WTC11 (cell line): ENCODE measurements around the gene DNAJC8. TPM values are rescaled to one million over a fixed set of nuclear protein-coding genes. Genes with fewer than 3 reads are reported as not detected.

ENCODE experiments used
- ATAC-seq: fragments of 200-7000 bp; cut with Tn5 transposase; 2 replicates; pipeline ENCODE4 v1.10.0; 2021; ENCODE audit warnings: mild to moderate bottlenecking, moderate library complexity
- CTCF ChIA-PET: fragments of 300-600 bp; sonication (Branson Sonifier 250); formaldehyde crosslinking; loops from one replicate; lab custom pipeline; 2021; ENCODE audit warnings: antibody characterized with exemption; lab: Charles Lee
- POLR2A ChIA-PET: fragments of 350-600 bp; sonication (Branson Sonifier 250); formaldehyde crosslinking; loops from one replicate; lab custom pipeline; 2021; ENCODE audit warnings: antibody characterized with exemption; lab: Charles Lee
- DNase-seq: peaks from one replicate; pipeline ENCODE4 v3.0.0; 2021; ENCODE audit warnings: low spot score
- H3K27ac Mint-ChIP-seq: 2 replicates; pipeline ENCODE4 v1.8.0; 2021; ENCODE audit warnings: mixed read lengths
- H3K27me3 Mint-ChIP-seq: 2 replicates; pipeline ENCODE4 v1.8.0; 2021; ENCODE audit warnings: low read depth, mild to moderate bottlenecking, moderate library complexity, mixed read lengths
- H3K36me3 Mint-ChIP-seq: 2 replicates; pipeline ENCODE4 v1.8.0; 2021; ENCODE audit warnings: mixed read lengths
- H3K4me1 Mint-ChIP-seq: 2 replicates; pipeline ENCODE4 v1.8.0; 2022; ENCODE audit warnings: mixed read lengths
- H3K4me3 Mint-ChIP-seq: 2 replicates; pipeline ENCODE4 v1.8.0; 2021; ENCODE audit warnings: mild to moderate bottlenecking, moderate library complexity, mixed read lengths
- H3K9me3 Mint-ChIP-seq: 2 replicates; pipeline ENCODE4 v1.8.0; 2021; ENCODE audit warnings: mixed read lengths
- ATF1 ChIP-seq: sonication (generic); formaldehyde crosslinking; IDR thresholded peaks from 2 replicates; pipeline ENCODE4 v1.8.1; 2023; ENCODE audit warnings: mild to moderate bottlenecking, moderate library complexity, missing genetic modification reagents
- CREM ChIP-seq: sonication (generic); formaldehyde crosslinking; IDR thresholded peaks from 2 replicates; pipeline ENCODE4 v1.8.1; 2022; ENCODE audit warnings: mild to moderate bottlenecking, missing genetic modification reagents, moderate library complexity
- ETV6 ChIP-seq: sonication (generic); formaldehyde crosslinking; IDR thresholded peaks from 2 replicates; pipeline ENCODE4 v1.8.1; 2022; ENCODE audit warnings: mild to moderate bottlenecking, missing genetic modification reagents
- FOXK1 ChIP-seq: sonication (generic); formaldehyde crosslinking; IDR thresholded peaks from 2 replicates; pipeline ENCODE4 v1.8.0; 2022; ENCODE audit warnings: mild to moderate bottlenecking, moderate library complexity, missing genetic modification reagents
- GRHL2 ChIP-seq: fragments of 250-450 bp; sonication (Bioruptor Pico); IDR thresholded peaks from 2 replicates; pipeline ENCODE4 v1.8.0; 2022; ENCODE audit warnings: mild to moderate bottlenecking, moderate library complexity; ENCODE audit not compliant: insufficient replicate concordance, severe bottlenecking
- NFATC4 ChIP-seq: fragments of 250-450 bp; sonication (Bioruptor Pico); IDR thresholded peaks from 2 replicates; pipeline ENCODE4 v1.9.0; 2021; ENCODE audit warnings: mild to moderate bottlenecking
- NFYB ChIP-seq: sonication (generic); formaldehyde crosslinking; conservative IDR thresholded peaks from 2 replicates; pipeline ENCODE4 v1.8.0; 2022; ENCODE audit warnings: low read depth, missing genetic modification reagents
- SMAD4 ChIP-seq: sonication (generic); formaldehyde crosslinking; IDR thresholded peaks from 2 replicates; pipeline ENCODE4 v1.8.0; 2022; ENCODE audit warnings: mild to moderate bottlenecking, missing genetic modification reagents
- SP1 ChIP-seq: sonication (generic); formaldehyde crosslinking; conservative IDR thresholded peaks from 2 replicates; pipeline ENCODE4 v1.8.1; 2022; ENCODE audit warnings: missing genetic modification reagents
- TEAD1 ChIP-seq: sonication (generic); formaldehyde crosslinking; IDR thresholded peaks from 2 replicates; pipeline ENCODE4 v1.8.0; 2022; ENCODE audit warnings: mild to moderate bottlenecking, missing genetic modification reagents
- TEAD4 ChIP-seq: sonication (generic); formaldehyde crosslinking; IDR thresholded peaks from 2 replicates; pipeline ENCODE4 v1.8.0; 2022; ENCODE audit warnings: mild to moderate bottlenecking, missing genetic modification reagents
- ZBTB21 ChIP-seq: sonication (generic); formaldehyde crosslinking; IDR thresholded peaks from 2 replicates; pipeline ENCODE4 v1.8.1; 2023; ENCODE audit warnings: mild to moderate bottlenecking, missing genetic modification reagents, borderline replicate concordance
- ZNF121 ChIP-seq: sonication (generic); formaldehyde crosslinking; IDR thresholded peaks from 2 replicates; pipeline ENCODE4 v1.8.0; 2023; ENCODE audit warnings: missing genetic modification reagents
- ZNF138 ChIP-seq: sonication (generic); formaldehyde crosslinking; conservative IDR thresholded peaks from 2 replicates; pipeline ENCODE4 v1.8.1; 2022; ENCODE audit warnings: mild to moderate bottlenecking, moderate library complexity, missing genetic modification reagents
- ZNF317 ChIP-seq: sonication (generic); formaldehyde crosslinking; IDR thresholded peaks from 2 replicates; pipeline ENCODE4 v1.8.1; 2023; ENCODE audit warnings: low read depth, mild to moderate bottlenecking, moderate library complexity, missing genetic modification reagents, borderline replicate concordance
- total RNA-seq: library from RNA; stranded (reverse); gene quantifications from 3 replicates; pipeline ENCODE4 v1.2.3, GENCODE V29; 2021
- TF ChIP-seq, protein P1 (sequence below): sonication (generic); formaldehyde crosslinking; IDR thresholded peaks from 2 replicates; pipeline ENCODE4 v1.8.1; 2023; ENCODE audit warnings: mild to moderate bottlenecking, missing genetic modification reagents, moderate library complexity
- TF ChIP-seq, protein P2 (sequence below): sonication (generic); formaldehyde crosslinking; IDR thresholded peaks from 2 replicates; pipeline ENCODE4 v1.8.0; 2023; ENCODE audit warnings: mild to moderate bottlenecking, missing genetic modification reagents
- TF ChIP-seq, protein P3 (sequence below): sonication (generic); formaldehyde crosslinking; IDR thresholded peaks from 2 replicates; pipeline ENCODE4 v1.8.0; 2022; ENCODE audit warnings: mild to moderate bottlenecking, missing genetic modification reagents
- TF ChIP-seq, protein P4 (sequence below): fragments of 250-450 bp; sonication (Bioruptor Pico); IDR thresholded peaks from 2 replicates; pipeline ENCODE4 v1.9.0; 2021; ENCODE audit warnings: mild to moderate bottlenecking
- TF ChIP-seq, protein P5 (sequence below): sonication (generic); formaldehyde crosslinking; IDR thresholded peaks from 2 replicates; pipeline ENCODE4 v1.8.1; 2022; ENCODE audit warnings: missing genetic modification reagents, borderline replicate concordance
- TF ChIP-seq, protein P6 (sequence below): fragments of 250-450 bp; sonication (Bioruptor Pico); conservative IDR thresholded peaks from 2 replicates; pipeline ENCODE4 v1.9.0; 2021; ENCODE audit warnings: mild to moderate bottlenecking

Gene DNAJC8
- total RNA-seq, 1 experiment from 2014 or later, result 112 TPM

DNA sequence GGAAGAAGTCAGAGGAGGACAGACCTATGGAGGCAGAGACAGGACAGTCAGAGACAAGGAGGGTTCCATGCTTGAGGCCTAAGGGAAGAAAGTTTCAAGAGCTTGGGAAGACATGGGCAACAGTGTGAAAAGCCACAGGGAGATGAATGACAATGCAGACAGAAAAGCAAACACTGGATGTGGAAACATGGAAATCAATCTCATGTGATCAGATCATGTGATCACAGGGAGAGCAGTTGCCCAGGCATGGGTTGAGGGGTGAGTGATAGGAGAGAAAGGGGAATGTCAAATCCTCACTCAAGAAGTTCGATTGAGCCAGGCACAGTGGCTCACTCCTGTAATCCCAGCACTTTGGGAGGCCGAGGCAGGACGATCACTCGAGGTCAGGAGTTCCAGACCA lies 73.6 kb downstream of the DNAJC8 start:
- Mint-ChIP-seq H3K9me3 (no peaks in the 10 kb centered on the region), H3K4me3 (no peak overlapping the region), H3K4me1 (peaks cover 8% of the 10 kb centered on the region), H3K36me3 (no peaks in the 10 kb centered on the region), H3K27me3 (no peaks in the 10 kb centered on the region), H3K27ac (no peak overlapping the region)
- TF ChIP-seq, protein P1, sequence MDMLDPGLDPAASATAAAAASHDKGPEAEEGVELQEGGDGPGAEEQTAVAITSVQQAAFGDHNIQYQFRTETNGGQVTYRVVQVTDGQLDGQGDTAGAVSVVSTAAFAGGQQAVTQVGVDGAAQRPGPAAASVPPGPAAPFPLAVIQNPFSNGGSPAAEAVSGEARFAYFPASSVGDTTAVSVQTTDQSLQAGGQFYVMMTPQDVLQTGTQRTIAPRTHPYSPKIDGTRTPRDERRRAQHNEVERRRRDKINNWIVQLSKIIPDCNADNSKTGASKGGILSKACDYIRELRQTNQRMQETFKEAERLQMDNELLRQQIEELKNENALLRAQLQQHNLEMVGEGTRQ (CRISPR knock-in tag), result peak; percentile 68; the same call in 1 of the 2 replicates
- TF ChIP-seq, protein P2, sequence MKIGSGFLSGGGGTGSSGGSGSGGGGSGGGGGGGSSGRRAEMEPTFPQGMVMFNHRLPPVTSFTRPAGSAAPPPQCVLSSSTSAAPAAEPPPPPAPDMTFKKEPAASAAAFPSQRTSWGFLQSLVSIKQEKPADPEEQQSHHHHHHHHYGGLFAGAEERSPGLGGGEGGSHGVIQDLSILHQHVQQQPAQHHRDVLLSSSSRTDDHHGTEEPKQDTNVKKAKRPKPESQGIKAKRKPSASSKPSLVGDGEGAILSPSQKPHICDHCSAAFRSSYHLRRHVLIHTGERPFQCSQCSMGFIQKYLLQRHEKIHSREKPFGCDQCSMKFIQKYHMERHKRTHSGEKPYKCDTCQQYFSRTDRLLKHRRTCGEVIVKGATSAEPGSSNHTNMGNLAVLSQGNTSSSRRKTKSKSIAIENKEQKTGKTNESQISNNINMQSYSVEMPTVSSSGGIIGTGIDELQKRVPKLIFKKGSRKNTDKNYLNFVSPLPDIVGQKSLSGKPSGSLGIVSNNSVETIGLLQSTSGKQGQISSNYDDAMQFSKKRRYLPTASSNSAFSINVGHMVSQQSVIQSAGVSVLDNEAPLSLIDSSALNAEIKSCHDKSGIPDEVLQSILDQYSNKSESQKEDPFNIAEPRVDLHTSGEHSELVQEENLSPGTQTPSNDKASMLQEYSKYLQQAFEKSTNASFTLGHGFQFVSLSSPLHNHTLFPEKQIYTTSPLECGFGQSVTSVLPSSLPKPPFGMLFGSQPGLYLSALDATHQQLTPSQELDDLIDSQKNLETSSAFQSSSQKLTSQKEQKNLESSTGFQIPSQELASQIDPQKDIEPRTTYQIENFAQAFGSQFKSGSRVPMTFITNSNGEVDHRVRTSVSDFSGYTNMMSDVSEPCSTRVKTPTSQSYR (CRISPR knock-in tag), result no peak
- TF ChIP-seq FOXK1 (CRISPR knock-in tag), result no peak
- TF ChIP-seq, protein P3, sequence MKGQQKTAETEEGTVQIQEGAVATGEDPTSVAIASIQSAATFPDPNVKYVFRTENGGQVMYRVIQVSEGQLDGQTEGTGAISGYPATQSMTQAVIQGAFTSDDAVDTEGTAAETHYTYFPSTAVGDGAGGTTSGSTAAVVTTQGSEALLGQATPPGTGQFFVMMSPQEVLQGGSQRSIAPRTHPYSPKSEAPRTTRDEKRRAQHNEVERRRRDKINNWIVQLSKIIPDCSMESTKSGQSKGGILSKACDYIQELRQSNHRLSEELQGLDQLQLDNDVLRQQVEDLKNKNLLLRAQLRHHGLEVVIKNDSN, result peak; percentile 26; the same call in 1 of the 2 replicates
- TF ChIP-seq NFYB, result no peak
- TF ChIP-seq, protein P4, sequence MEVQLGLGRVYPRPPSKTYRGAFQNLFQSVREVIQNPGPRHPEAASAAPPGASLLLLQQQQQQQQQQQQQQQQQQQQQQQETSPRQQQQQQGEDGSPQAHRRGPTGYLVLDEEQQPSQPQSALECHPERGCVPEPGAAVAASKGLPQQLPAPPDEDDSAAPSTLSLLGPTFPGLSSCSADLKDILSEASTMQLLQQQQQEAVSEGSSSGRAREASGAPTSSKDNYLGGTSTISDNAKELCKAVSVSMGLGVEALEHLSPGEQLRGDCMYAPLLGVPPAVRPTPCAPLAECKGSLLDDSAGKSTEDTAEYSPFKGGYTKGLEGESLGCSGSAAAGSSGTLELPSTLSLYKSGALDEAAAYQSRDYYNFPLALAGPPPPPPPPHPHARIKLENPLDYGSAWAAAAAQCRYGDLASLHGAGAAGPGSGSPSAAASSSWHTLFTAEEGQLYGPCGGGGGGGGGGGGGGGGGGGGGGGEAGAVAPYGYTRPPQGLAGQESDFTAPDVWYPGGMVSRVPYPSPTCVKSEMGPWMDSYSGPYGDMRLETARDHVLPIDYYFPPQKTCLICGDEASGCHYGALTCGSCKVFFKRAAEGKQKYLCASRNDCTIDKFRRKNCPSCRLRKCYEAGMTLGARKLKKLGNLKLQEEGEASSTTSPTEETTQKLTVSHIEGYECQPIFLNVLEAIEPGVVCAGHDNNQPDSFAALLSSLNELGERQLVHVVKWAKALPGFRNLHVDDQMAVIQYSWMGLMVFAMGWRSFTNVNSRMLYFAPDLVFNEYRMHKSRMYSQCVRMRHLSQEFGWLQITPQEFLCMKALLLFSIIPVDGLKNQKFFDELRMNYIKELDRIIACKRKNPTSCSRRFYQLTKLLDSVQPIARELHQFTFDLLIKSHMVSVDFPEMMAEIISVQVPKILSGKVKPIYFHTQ, result no peak
- DNase-seq (no peak), ATAC-seq (no peak)
- CTCF ChIA-PET, result interaction anchor here (0.6 kb wide), 1 partner anchor 47 kb away, joined by 3 read pairs; no protein-coding TSS in a partner anchor
- POLR2A ChIA-PET, result no interaction called here

DNA sequence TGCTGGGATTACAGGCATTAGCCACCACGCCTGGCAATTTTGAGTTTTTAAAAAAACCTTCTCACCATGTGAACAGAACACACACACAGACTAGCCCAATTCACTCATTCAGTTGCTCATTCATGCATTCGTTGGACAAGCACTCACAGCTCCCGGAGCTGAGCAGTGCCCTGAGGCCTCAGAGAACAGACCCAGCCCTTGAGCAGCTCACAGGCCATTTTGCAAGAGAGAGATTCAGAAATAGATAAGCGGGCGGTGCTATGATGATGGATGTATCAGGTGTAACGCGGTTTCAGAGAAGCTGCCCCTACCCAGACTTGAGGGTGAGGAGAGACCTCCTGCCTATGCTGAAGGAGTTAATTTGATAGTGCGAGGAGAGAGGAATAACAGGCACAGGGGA lies 74.9 kb downstream of the DNAJC8 start:
- CTCF ChIA-PET, result no interaction called here
- H3K27ac Mint-ChIP-seq, result peak overlapping the region; percentile 70

More for the DNA sequence above, 74.9 kb downstream of the DNAJC8 start:
- ATAC-seq, result no peak
- Mint-ChIP-seq H3K9me3 (no peaks in the 10 kb centered on the region), H3K27me3 (no peaks in the 10 kb centered on the region)
- POLR2A ChIA-PET, result interaction anchor here (0.7 kb wide), 1 partner anchor 932 kb away, joined by 3 read pairs; no protein-coding TSS in a partner anchor
- TF ChIP-seq ETV6 (CRISPR knock-in tag) (no peak), ZNF138 (CRISPR knock-in tag) (no peak), ATF1 (no peak), SP1 (CRISPR knock-in tag) (no peak), TEAD4 (no peak), SMAD4 (CRISPR knock-in tag) (no peak), TEAD1 (CRISPR knock-in tag) (no peak), ZBTB21 (no peak), FOXK1 (CRISPR knock-in tag) (no peak), ZNF121 (CRISPR knock-in tag) (no peak), CREM (CRISPR knock-in tag) (no peak), ZNF317 (CRISPR knock-in tag) (no peak), GRHL2 (no peak), NFATC4 (CRISPR knock-in tag) (no peak)
- TF ChIP-seq, protein P5, sequence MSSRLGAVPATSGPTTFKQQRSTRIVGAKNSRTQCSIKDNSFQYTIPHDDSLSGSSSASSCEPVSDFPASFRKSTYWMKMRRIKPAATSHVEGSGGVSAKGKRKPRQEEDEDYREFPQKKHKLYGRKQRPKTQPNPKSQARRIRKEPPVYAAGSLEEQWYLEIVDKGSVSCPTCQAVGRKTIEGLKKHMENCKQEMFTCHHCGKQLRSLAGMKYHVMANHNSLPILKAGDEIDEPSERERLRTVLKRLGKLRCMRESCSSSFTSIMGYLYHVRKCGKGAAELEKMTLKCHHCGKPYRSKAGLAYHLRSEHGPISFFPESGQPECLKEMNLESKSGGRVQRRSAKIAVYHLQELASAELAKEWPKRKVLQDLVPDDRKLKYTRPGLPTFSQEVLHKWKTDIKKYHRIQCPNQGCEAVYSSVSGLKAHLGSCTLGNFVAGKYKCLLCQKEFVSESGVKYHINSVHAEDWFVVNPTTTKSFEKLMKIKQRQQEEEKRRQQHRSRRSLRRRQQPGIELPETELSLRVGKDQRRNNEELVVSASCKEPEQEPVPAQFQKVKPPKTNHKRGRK, result no peak
- TF ChIP-seq, protein P3, result no peak
- TF ChIP-seq, protein P6, sequence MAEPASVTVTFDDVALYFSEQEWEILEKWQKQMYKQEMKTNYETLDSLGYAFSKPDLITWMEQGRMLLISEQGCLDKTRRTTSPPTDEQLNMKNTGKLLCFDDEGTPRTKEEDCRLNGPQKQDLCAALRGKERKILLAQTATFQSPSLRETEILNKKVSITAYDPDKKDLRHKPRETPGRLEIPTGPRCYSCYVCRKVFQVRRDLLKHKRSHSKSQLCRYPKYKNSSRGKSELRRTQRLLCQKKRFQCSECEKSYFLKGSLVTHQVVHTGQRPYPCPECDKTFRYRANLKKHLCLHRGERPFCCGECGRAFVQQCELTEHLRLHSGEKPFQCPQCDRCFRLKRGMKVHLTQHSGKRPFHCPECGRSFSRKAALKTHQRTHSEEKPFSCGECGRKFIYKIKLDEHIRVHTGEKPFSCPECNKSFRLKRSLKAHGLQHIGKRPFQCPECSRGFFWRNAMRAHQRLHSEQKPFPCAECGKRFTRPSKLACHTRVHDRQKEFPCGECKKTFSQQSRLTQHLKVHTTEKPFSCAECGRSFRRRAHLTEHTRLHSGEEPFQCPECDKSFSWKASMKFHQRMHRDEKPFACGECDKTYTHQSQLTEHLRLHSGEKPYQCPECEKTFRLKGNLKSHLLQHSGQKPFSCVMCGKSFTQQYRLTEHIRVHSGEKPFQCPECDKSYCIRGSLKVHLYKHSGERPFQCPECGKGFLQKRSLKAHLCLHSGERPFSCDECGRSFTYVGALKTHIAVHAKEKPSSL (CRISPR knock-in tag), result no peak
- TF ChIP-seq, all 79 proteins: peak for 0
- peaks cover under 1% of the 10 kb centered on the region; the same call in 1 of the 2 replicates for H3K4me1 Mint-ChIP-seq
- H3K36me3 Mint-ChIP-seq, result no peaks in the 10 kb centered on the region
- no peak overlapping the region for H3K4me3 Mint-ChIP-seq
- no peak for DNase-seq
